H1 (cell line): ENCODE measurements around the gene MORC4. TPM values are rescaled to one million over a fixed set of nuclear protein-coding genes. Genes with fewer than 3 reads are reported as not detected.

ENCODE experiments used
- CTCF ChIA-PET: fragments of 300-600 bp; sonication (Branson Sonifier 250); formaldehyde crosslinking; loops from one replicate; lab custom pipeline; 2021; ENCODE audit not compliant: partially characterized antibody; lab: Charles Lee
- POLR2A ChIA-PET: fragments of 300-600 bp; sonication (Branson Sonifier 250); formaldehyde crosslinking; loops from one replicate; lab custom pipeline; 2021; ENCODE audit warnings: inconsistent platforms; ENCODE audit not compliant: partially characterized antibody; lab: Charles Lee
- DNase-seq, 2 experiments: peaks; one replicate each; pipeline versions ENCODE4 v3.0.0 to v3.0.0-alpha.2; 2010 to 2022; ENCODE audit warnings: low spot score in 2 of 2, low read depth in 1 of 2, mixed read lengths in 1 of 2
- FAIRE-seq: peaks from 2 replicates; lab custom pipeline; 2011; peaks lifted over from hg19 to GRCh38; lab: Jason Lieb, UNC
- H2AFZ ChIP-seq: 2 replicates; pipeline ENCODE4 v1.8.1; 2012; ENCODE audit warnings: low read length, inconsistent platforms
- H2AK5ac ChIP-seq: 2 replicates; pipeline ENCODE4 v1.6.1; 2013; ENCODE audit warnings: low read depth, low read length
- H2BK120ac ChIP-seq: replicated peaks from 2 replicates; pipeline ENCODE3; 2013; ENCODE audit warnings: low read depth, low read length, inconsistent platforms
- H2BK12ac ChIP-seq: 2 replicates; pipeline ENCODE4 v1.6.1; 2013; ENCODE audit warnings: low read depth, low read length
- H2BK15ac ChIP-seq: 2 replicates; pipeline ENCODE4 v1.6.1; 2013; ENCODE audit warnings: low read length
- H2BK20ac ChIP-seq: 2 replicates; pipeline ENCODE4 v1.6.1; 2013; ENCODE audit warnings: low read length
- H2BK5ac ChIP-seq: 2 replicates; pipeline ENCODE4 v1.6.1; 2013; ENCODE audit warnings: low read depth, low read length
- H3K14ac ChIP-seq: 2 replicates; pipeline ENCODE4 v1.6.1; 2013; ENCODE audit warnings: inconsistent platforms; ENCODE audit not compliant: insufficient read length
- H3K18ac ChIP-seq: 2 replicates; pipeline ENCODE4 v1.6.1; 2013; ENCODE audit warnings: low read length; ENCODE audit errors: extremely low read depth
- H3K23ac ChIP-seq: 2 replicates; pipeline ENCODE4 v1.6.1; 2013; ENCODE audit warnings: inconsistent platforms; ENCODE audit not compliant: insufficient read length
- H3K23me2 ChIP-seq: 2 replicates; pipeline ENCODE4 v1.6.1; 2013; ENCODE audit warnings: low read depth, low read length
- H3K27ac ChIP-seq: 2 replicates; pipeline ENCODE4 v1.6.1; 2011; ENCODE audit warnings: low read depth, low read length, inconsistent platforms
- H3K27me3 ChIP-seq, 4 experiments: replicated peaks in 1 of 4; 1 replicate in 1 of 4; 2 replicates in 3 of 4; pipeline versions ENCODE4 v1.6.1 to v1.8.1; 2011 to 2013; ENCODE audit warnings: low read length in 3 of 4, mild to moderate bottlenecking in 3 of 4, inconsistent platforms in 2 of 4, mixed read lengths in 2 of 4, moderate library complexity in 1 of 4; ENCODE audit not compliant: control insufficient read depth in 3 of 4, insufficient read depth in 3 of 4; ENCODE audit errors: extremely low read depth in 1 of 4
- H3K36me3 ChIP-seq, 4 experiments: 2 replicates each; pipeline versions ENCODE4 v1.6.1 to v1.8.1; 2011 to 2013; ENCODE audit warnings: mild to moderate bottlenecking in 4 of 4, low read length in 3 of 4, moderate library complexity in 2 of 4, control low read depth in 1 of 4, inconsistent platforms in 1 of 4; ENCODE audit not compliant: insufficient read depth in 4 of 4, control insufficient read depth in 2 of 4
- H3K4ac ChIP-seq: replicated peaks from 2 replicates; pipeline ENCODE3; 2013; ENCODE audit warnings: low read length, low read depth, mixed read lengths, inconsistent platforms; ENCODE audit not compliant: insufficient read length
- H3K4me1 ChIP-seq, 4 experiments: replicated peaks in 1 of 4; 1 replicate in 1 of 4; 2 replicates in 3 of 4; pipeline versions ENCODE4 v1.6.1 to v1.8.1; 2011 to 2013; ENCODE audit warnings: low read length in 3 of 4, inconsistent platforms in 2 of 4, mixed read lengths in 1 of 4; ENCODE audit not compliant: insufficient read depth in 4 of 4, control insufficient read depth in 3 of 4
- H3K4me2 ChIP-seq, 2 experiments: 2 replicates each; pipeline versions ENCODE4 v1.6.1 to v1.8.1; 2011 to 2013; ENCODE audit warnings: low read depth in 2 of 2, low read length in 2 of 2, control low read depth in 1 of 2, inconsistent platforms in 1 of 2, mild to moderate bottlenecking in 1 of 2; ENCODE audit not compliant: insufficient read depth in 1 of 2
- H3K4me3 ChIP-seq, 4 experiments: fragments of 200-600, 300-600 bp in 1 of 4; sonication (generic), shearing (Covaris generic), sonication (Bioruptor Twin) in 1 of 4; 2 replicates each; pipeline versions ENCODE4 v1.5.1 to v1.8.1; 2011 to 2016; ENCODE audit warnings: low read length in 4 of 4, low read depth in 3 of 4, control low read depth in 2 of 4, inconsistent platforms in 2 of 4, mild to moderate bottlenecking in 2 of 4, mixed read lengths in 1 of 4, moderate library complexity in 1 of 4; ENCODE audit not compliant: insufficient read depth in 2 of 4; ENCODE audit errors: extremely low read depth in 1 of 4
- H3K56ac ChIP-seq: replicated peaks from 2 replicates; pipeline ENCODE3; 2013; ENCODE audit warnings: low read depth, mild to moderate bottlenecking, mixed read lengths, low read length, inconsistent platforms; ENCODE audit not compliant: insufficient read length
- H3K79me1 ChIP-seq: 2 replicates; pipeline ENCODE4 v1.6.1; 2013; ENCODE audit warnings: low read depth, low read length, control low read depth
- H3K79me2 ChIP-seq, 2 experiments: 2 replicates each; pipeline versions ENCODE4 v1.6.1 to v1.8.1; 2012 to 2013; ENCODE audit warnings: low read length in 2 of 2, mild to moderate bottlenecking in 2 of 2, inconsistent platforms in 1 of 2; ENCODE audit not compliant: insufficient read depth in 2 of 2, control insufficient read depth in 1 of 2
- H3K9ac ChIP-seq, 4 experiments: replicated peaks in 1 of 4; 1 replicate in 1 of 4; 2 replicates in 3 of 4; pipeline versions ENCODE4 v1.6.1 to v1.8.1; 2011 to 2013; ENCODE audit warnings: low read depth in 3 of 4, low read length in 3 of 4, control low read depth in 2 of 4, mild to moderate bottlenecking in 2 of 4, moderate library complexity in 2 of 4, inconsistent platforms in 1 of 4; ENCODE audit errors: extremely low read depth in 1 of 4
- H3K9me3 ChIP-seq, 2 experiments: 2 replicates each; pipeline versions ENCODE4 v1.6.1 to v1.8.1; 2012 to 2013; ENCODE audit warnings: mild to moderate bottlenecking in 2 of 2, moderate library complexity in 2 of 2, control low read depth in 1 of 2, inconsistent platforms in 1 of 2, low read depth in 1 of 2, low read length in 1 of 2, mixed read lengths in 1 of 2; ENCODE audit not compliant: insufficient read depth in 2 of 2
- H4K20me1 ChIP-seq, 2 experiments: replicated peaks in 1 of 2; 2 replicates each; pipeline versions ENCODE3 to v1.8.1; 2011 to 2013; ENCODE audit warnings: inconsistent platforms in 2 of 2, low read length in 2 of 2, mild to moderate bottlenecking in 1 of 2; ENCODE audit not compliant: insufficient read depth in 2 of 2, control insufficient read depth in 1 of 2
- H4K5ac ChIP-seq: 2 replicates; pipeline ENCODE4 v1.6.1; 2013; ENCODE audit warnings: low read length, low read depth, mixed read lengths, inconsistent platforms; ENCODE audit not compliant: insufficient read length
- H4K8ac ChIP-seq: 2 replicates; pipeline ENCODE4 v1.8.0; 2013; ENCODE audit warnings: mild to moderate bottlenecking, moderate library complexity, low read length, inconsistent platforms; ENCODE audit not compliant: insufficient read depth; ENCODE audit errors: extremely low read depth
- H4K91ac ChIP-seq: replicated peaks from 2 replicates; pipeline ENCODE3; 2013; ENCODE audit warnings: low read length, mixed read lengths, inconsistent platforms; ENCODE audit not compliant: insufficient read length
- CTCF ChIP-seq, 3 experiments: IDR thresholded peaks; 1 replicate in 2 of 3; 2 replicates in 1 of 3; pipeline versions ENCODE4 v1.5.1 to v1.6.1; 2011; ENCODE audit warnings: low read length in 3 of 3, mild to moderate bottlenecking in 3 of 3, inconsistent platforms in 2 of 3, low read depth in 1 of 3, moderate library complexity in 1 of 3; ENCODE audit not compliant: insufficient read depth in 1 of 3; ENCODE audit errors: control extremely low read depth in 1 of 3
- PHF8 ChIP-seq: fragments of 200-600 bp; sonication (generic); conservative IDR thresholded peaks from 2 replicates; pipeline ENCODE4 v1.7.1; 2012; ENCODE audit warnings: low read depth, mild to moderate bottlenecking, inconsistent platforms, low read length, moderate library complexity
- RAD21 ChIP-seq, 2 experiments: IDR thresholded peaks in 1 of 2; conservative IDR thresholded peaks in 1 of 2; 2 replicates each; pipeline ENCODE4 v1.6.1; 2011; ENCODE audit warnings: low read depth in 2 of 2, low read length in 2 of 2, improper control_type of control experiment in 1 of 2, inconsistent platforms in 1 of 2, mild to moderate bottlenecking in 1 of 2, moderate library complexity in 1 of 2
- RBBP5 ChIP-seq: IDR thresholded peaks from 2 replicates; pipeline ENCODE4 v1.7.1; 2012; ENCODE audit warnings: low read depth, mild to moderate bottlenecking, inconsistent platforms, low read length, moderate library complexity, borderline replicate concordance
- RXRA ChIP-seq: IDR thresholded peaks from 2 replicates; pipeline ENCODE4 v1.6.1; 2011; ENCODE audit warnings: low read depth, mild to moderate bottlenecking, low read length, moderate library complexity; ENCODE audit not compliant: insufficient read depth
- TAF1 ChIP-seq: IDR thresholded peaks from 2 replicates; pipeline ENCODE4 v1.6.1; 2011; ENCODE audit warnings: mild to moderate bottlenecking, low read depth, low read length
- TAF7 ChIP-seq: optimal IDR thresholded peaks from 2 replicates; pipeline ENCODE3; 2011; ENCODE audit warnings: low read depth, mild to moderate bottlenecking, inconsistent platforms, low read length, moderate library complexity, borderline replicate concordance
- TBP ChIP-seq: IDR thresholded peaks from 2 replicates; pipeline ENCODE4 v1.6.1; 2011; ENCODE audit warnings: low read depth, low read length, improper control_type of control experiment
- USF2 ChIP-seq: IDR thresholded peaks from 2 replicates; pipeline ENCODE4 v1.6.1; 2011; ENCODE audit warnings: low read length, improper control_type of control experiment
- YY1 ChIP-seq: IDR thresholded peaks from 2 replicates; pipeline ENCODE4 v1.6.1; 2011; ENCODE audit warnings: low read depth, mild to moderate bottlenecking, low read length
- WGBS, 2 experiments: shearing (Covaris generic) in 1 of 2; methylation state at CpG; one replicate each; pipeline versions ENCODE4 v1.1.6 to v1.1.7; 2013 to 2015; ENCODE audit warnings: low lambda C conversion rate in 2 of 2, mixed read lengths in 2 of 2, inconsistent platforms in 1 of 2, low coverage in 1 of 2, missing lambda C conversion rate in 1 of 2; ENCODE audit not compliant: insufficient replicate concordance in 2 of 2, insufficient coverage in 1 of 2, insufficient read length in 1 of 2; ENCODE audit errors: extremely low coverage in 1 of 2, missing lambda C conversion rate in 1 of 2; 5-methylcytosine and 5-hydroxymethylcytosine counted together
- polyA plus RNA-seq, 7 experiments: library from polyadenylated mRNA; depleted of rRNA in 3 of 7; stranded (reverse) in 5 of 7; unstranded in 2 of 7; fragments of >200 nt in 5 of 7; fragments of 200-250 nt in 2 of 7; gene quantifications; 1 replicate in 5 of 7; 2 replicates in 1 of 7; 4 replicates in 1 of 7; pipeline versions ENCODE4 v1.2.1 to v1.2.3, GENCODE V29; 2011 to 2013; ENCODE audit warnings: missing spikeins in 2 of 7, mixed read lengths in 2 of 7
- total RNA-seq: library from RNA; stranded (reverse); fragmentation: NEBNext Ultra II Directional; extraction: Animal tissue kit (Norgen Biotek cat#: 25700); gene quantifications from 2 replicates; pipeline ENCODE4 v1.2.1, GENCODE V29; 2021

Gene MORC4
- total and polyA plus RNA-seq, 2 of the 8 experiments (the other 6 are each of a cell fraction or from before 2014, with no cell fraction given): 1.4 to 2.5 TPM

GRCh38 chrX:106906361-106906760 is 93.7 kb downstream of the MORC4 start:
- H4K91ac ChIP-seq: no peak overlapping the region
- no peak for FAIRE-seq
- no peak for TF ChIP-seq RXRA
- no peak for TF ChIP-seq PHF8
- TF ChIP-seq USF2: no peak
- no peak for TF ChIP-seq TAF1
- TF ChIP-seq YY1: no peak
- TF ChIP-seq CTCF (IDR thresholded peaks at IDR 0.05; ENCODE audit: control extremely low read depth in 1 of 3, insufficient read depth in 1 of 3, low read depth in 1 of 3, low read length in 3 of 3): no peak
- no peak for TF ChIP-seq TAF7
- no peak for TF ChIP-seq TBP
- no peak for TF ChIP-seq RAD21 (IDR thresholded peaks at IDR 0.05 in 1 of 2, conservative IDR thresholded peaks at IDR 0.05 in 1 of 2; ENCODE audit: low read depth in 2 of 2, low read length in 2 of 2)
- TF ChIP-seq RBBP5: no peak

More at GRCh38 chrX:106906361-106906760, 93.7 kb downstream of the MORC4 start:
- Histone ChIP-seq H2BK15ac (no peak overlapping the region), H3K23ac (no peak overlapping the region), H2AFZ (no peak overlapping the region), H3K36me3 (no peaks in the 10 kb centered on the region), H2AK5ac (no peak overlapping the region), H3K27ac (no peak overlapping the region), H3K27me3 (no peaks in the 10 kb centered on the region), H3K9ac (no peak overlapping the region), H3K23me2 (no peaks in the 10 kb centered on the region), H3K18ac (no peak overlapping the region), H2BK120ac (no peak overlapping the region), H2BK12ac (no peak overlapping the region), H4K20me1 (no peaks in the 10 kb centered on the region), H3K79me1 (no peaks in the 10 kb centered on the region), H2BK5ac (no peak overlapping the region), H3K79me2 (no peaks in the 10 kb centered on the region), H3K9me3 (no peaks in the 10 kb centered on the region), H3K4me3 (no peak overlapping the region), H2BK20ac (no peak overlapping the region), H3K56ac (no peak overlapping the region), H4K5ac (no peak overlapping the region), H4K8ac (no peak overlapping the region), H3K4me2 (no peak overlapping the region), H3K14ac (no peak overlapping the region), H3K4me1 (no peaks in the 10 kb centered on the region), H3K4ac (no peak overlapping the region)
- 81% methylated on average over 5 of the region's 6 CpGs; no CpG with 5 or more reads in 1 of the 2 experiments for WGBS, 2 experiments
- POLR2A ChIA-PET: no interaction called here
- no peak for DNase-seq
- CTCF ChIA-PET: interaction anchor here (0.7 to 5.6 kb wide), 3 partner anchors 9 to 53 kb away, joined by 3 to 35 read pairs (median 5); no protein-coding TSS in a partner anchor
